HG03159 (cell line): Measurements from ENCODE around the gene ITGB1BP1.

Experiments
- ATAC-seq: cut with Tn5 transposase; IDR thresholded peaks from one replicate; pipeline ENCODE4 v1.9.1; 2021; ENCODE audit warnings: mild to moderate bottlenecking, moderate library complexity; ENCODE audit not compliant: unreplicated experiment

Gene ITGB1BP1, protein sequence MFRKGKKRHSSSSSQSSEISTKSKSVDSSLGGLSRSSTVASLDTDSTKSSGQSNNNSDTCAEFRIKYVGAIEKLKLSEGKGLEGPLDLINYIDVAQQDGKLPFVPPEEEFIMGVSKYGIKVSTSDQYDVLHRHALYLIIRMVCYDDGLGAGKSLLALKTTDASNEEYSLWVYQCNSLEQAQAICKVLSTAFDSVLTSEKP

DNA sequence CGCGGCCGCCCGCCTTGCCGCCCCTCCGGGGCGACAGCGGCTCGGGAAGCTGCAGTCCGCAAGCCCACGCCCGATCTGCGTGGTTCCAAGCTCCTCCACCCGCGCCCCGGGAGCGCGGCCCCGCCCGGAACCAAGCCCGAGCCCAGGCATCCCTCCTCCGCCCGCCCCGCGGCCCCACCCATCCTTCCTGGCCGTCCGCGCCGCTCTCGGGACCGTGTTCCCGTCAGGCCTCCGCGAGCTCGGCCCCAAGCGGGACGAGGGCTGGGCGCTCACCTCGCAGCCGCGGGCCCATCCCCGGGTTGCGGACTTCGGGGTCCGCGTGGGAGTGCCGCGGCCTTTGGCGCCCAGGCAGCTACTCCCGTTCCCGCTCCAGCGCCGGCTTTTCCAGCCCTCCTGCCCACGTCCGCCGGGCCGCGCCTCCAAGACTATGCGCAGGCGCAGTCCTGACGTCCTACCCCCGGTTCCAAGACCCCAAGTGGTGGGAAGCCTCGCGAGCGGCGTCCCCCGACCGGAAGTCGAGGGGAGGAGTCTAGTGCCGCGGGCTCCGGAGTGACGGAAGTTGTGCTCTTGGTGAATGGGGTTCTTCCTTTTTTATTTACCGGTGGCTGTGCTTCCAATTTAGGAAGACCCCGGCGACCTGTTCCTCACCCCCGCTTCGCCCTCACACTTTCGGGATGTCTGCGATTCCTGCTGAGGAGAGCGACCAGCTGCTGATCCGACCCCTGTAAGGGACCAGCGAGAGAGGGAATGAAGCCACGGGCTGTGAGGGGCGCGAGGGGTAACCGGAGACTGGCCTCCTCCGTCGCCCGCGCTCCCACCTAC, at the start of gene ITGB1BP1, which contains the start of gene CPSF3:
TSS of gene ITGB1BP1 (minus strand) at position 429 of the 822 bp plus-strand sequence. CDS start 4,831 bp downstream, outside the sequence.
TSS of gene CPSF3 (plus strand) at position 555 of the 822 bp plus-strand sequence. CDS start at position 675, 120 bp downstream.
- peak; percentile 86 for ATAC-seq

- no peak for ATAC-seq
Observed at GRCh38 chr2:9472511-9472910, 49.2 kb upstream of the ITGB1BP1 start.

GRCh38 chr2:9471206-9471605, 47.9 kb upstream of the ITGB1BP1 start:
- ATAC-seq: no peak

GRCh38 chr2:9467687-9468086, 44.4 kb upstream of the ITGB1BP1 start:
- ATAC-seq: no peak

DNA sequence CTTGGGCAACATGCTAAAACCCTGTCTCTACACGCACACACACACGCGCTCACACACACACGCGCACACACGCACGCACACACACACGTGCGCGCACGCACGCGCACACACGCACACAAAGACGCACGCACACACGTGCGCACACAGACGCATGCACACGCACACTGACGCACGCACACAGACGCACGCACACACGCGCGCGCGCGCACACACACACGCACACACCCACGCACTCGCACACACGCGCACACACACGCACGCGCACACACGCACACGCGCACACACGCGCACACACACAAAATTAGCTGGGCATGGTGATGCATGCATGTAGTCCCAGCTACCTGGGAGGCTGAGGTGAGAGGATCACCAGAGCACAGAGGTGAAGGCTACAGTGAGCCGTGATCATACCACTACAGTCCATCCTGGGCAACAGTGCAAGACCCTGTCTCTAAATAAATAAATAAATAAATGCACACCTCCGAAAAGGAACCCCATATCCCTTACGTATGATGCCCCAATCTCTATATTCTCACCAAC, 42.9 kb upstream of the ITGB1BP1 start:
- no peak for ATAC-seq

- no peak for ATAC-seq
Observed at GRCh38 chr2:9465170-9465569, 41.8 kb upstream of the ITGB1BP1 start.

DNA sequence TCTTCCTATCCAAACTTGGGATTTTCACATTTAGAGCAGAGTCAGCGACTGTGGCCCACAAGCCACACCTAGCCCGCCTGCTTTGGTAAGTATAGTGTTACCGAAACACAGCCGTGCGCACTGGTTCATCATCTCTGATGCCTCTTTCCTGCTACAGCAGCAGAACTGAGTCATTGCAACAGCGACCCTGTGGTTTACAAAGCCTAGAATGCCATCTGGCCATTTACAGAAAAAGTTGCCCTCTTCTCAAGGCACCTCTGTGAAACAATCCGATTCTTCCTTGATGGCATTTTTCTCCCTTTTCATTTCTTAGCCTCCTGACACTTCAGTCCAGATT, 40.3 kb upstream of the ITGB1BP1 start:
- no peak for ATAC-seq

- ATAC-seq: no peak
Observed at GRCh38 chr2:9462886-9463697, 39.8 kb upstream of the ITGB1BP1 start.

DNA sequence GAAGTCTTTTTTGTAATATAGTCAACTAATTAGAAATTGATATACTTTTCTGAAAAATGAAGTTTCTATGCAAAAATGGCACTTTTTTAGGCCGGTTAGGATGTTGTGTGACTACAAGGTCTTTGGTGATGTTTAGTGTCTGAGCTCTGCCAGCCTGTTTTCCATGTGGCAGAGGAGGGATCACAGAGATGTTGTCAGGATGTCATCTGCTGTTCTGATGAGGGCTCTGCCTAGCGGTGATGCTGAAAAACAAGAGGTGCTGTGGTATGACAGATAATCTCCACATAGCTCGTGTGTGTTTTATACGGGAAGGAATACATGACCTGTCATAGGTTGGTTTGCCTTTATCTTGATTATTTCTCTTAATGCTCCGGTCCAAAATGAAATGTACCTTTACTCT, 39.0 kb upstream of the ITGB1BP1 start:
- ATAC-seq: no peak

DNA sequence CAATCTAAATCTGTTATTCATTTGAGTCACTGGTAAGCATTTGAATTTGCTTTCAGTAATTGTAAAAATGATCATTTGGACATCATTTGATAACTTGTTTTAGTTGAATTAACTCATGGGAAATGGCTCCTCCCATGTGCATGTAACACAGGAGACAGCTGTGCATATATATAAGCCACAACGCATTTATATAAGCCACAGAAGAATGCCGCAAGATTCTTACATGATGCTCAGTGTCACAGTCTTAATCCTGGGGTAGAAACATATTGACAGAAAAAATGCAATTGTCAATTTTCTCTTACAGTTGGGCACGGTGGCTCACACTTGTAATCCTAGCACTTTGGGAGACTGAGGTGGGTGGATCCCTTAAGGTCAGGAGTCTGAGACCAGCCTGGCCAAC, 37.8 kb upstream of the ITGB1BP1 start:
- no peak for ATAC-seq

GRCh38 chr2:9460441-9461017, 37.2 kb upstream of the ITGB1BP1 start:
- ATAC-seq: no peak

DNA sequence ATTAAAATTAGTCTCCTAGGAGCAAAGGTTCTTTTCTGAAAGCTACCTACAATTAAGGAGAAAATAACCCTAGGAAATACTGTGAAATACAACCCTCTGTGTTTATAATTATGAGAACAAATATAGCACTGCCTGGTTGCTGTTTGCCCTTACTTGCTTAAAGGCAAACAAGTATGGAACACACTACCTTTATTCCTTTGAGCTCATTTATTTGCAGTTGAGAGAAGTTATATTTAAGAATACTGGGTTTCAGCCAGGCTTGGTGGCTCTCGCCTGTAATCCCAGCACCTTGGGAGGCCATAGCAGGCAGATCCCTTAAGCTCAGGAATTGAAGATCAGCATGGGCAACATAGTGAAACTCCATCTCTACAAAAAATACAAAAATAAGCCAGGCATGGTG, 27.9 kb upstream of the ITGB1BP1 start:
- no peak for ATAC-seq

GRCh38 chr2:9445089-9445488, 21.8 kb upstream of the ITGB1BP1 start:
- no peak for ATAC-seq

DNA sequence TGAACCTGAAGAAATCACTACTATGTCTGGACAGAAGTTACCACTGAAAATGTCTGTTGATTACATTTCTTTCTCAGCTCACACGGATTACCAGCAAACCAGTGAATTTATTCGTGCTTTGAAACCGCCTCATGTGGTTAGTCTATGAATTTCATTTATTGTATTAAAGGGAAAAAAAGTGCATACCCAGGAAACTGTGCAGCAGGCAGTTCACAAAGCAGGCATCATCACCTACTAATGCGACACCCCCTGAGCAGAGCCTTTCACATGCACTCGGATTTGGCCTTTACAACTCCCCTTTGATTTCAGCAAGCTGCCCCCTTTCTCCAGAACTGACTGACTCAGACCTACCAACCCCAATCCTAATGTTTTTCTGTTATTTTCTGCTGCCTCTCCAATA, 20.2 kb upstream of the ITGB1BP1 start:
- no peak for ATAC-seq

GRCh38 chr2:9441556-9441955, 18.2 kb upstream of the ITGB1BP1 start:
- ATAC-seq: no peak

- ATAC-seq: no peak
Observed at GRCh38 chr2:9440058-9440727, 16.9 kb upstream of the ITGB1BP1 start.

DNA sequence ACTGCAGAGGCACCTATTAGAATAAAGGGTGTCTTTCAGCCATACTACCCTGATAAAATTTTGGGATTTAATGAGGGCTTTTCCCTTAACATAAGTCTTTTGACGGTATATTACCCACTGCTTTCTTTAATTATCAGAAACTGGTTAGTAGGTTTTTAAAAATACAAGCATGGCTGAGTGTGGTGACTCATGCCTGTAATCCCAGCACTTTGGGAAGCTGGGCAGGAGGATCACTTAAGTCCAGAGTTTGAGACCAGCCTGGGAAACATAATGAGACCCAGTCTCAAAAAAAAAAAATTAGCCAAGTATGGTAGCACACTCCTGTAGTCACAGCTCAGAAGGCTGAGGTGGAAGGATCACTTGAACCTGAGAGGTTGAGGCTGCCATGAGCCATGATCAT, 16.2 kb upstream of the ITGB1BP1 start:
- no peak for ATAC-seq

DNA sequence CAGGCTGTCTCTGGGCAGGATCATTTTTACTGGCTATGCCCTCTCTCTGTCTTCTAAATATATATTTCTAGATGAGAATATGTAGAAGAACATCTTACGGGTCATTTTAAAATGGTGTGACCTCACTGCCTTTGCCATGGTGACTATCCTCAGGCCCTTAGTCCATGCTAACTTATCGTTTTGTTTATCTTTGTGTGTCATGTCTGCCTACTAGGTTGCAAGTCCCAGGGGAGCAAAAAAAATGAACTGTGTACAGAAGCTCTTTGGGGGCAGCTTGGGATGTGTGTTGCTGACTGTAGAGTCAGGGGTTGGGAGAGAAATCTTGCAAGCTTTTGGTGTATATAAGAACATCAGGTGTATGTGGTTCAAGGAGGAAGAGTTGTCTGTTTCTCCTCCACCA, 11.2 kb upstream of the ITGB1BP1 start:
- no peak for ATAC-seq

DNA sequence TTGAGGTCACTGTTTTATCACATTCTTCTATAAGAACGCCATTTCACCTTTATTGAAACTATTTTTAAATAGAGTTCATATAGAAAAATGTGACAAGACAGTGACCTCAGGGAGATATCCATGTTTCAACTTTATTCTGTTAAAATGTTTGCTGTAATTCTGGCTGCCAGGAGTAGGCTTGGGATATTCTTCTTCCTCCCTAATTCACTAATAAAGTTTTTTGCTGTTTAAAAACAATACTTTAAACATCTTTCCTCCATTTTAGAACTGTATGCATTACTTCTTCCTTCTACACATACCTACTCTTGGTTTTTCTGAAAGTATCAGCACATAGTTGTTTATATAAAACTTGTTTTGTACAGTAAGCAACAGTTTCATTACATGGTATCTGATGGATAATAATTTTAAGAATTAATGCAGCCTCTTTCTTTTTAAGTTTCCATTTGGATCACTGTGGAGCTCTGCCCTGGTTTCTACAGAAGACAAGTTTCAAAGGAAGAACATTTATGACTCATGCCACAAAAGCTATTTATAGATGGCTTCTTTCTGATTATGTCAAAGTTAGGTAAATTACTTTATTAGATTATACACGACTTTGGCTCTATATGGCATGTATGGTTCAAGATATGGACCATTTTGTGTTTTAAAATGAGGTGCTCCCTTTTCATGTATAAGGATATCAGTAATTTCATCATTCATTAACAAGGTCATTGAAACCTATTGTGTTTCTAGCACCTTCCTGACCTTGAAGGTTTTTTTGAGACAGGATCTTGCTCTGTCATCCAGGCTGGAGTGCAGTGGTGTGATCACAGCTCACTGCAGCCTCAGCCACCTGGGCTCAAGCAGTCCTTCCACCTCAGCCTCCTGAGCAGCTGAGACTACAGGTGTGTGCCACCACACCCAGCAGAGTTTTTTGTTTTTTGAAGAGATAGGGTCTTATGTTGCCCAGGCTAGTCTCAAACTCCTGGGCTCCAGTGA, 7.3 kb upstream of the ITGB1BP1 start:
- no peak for ATAC-seq
